ENCODE data around the gene DIO1.

DIO1 gene

DNA sequence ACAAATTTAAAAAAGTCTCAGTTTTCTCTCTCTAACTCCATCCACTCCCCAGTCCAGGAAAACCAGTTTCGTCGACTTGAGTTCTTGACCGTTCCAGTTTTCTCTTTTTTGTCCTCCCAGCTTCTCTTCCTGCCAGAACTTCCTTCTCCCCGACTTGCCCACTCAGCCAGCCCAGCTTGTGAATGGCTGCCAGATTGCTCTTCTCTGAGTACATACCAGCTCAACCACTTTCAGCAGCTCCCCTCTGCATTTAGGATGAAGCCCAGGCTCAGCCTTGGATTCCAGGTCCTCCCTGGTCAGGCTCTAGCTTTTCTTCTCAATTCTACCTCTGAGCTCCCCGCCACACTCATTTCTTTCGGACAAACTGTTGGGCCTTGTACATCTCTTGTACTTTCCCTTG is 1.4 kb downstream of the DIO1 start:
- DNase-seq = no peak

DNA sequence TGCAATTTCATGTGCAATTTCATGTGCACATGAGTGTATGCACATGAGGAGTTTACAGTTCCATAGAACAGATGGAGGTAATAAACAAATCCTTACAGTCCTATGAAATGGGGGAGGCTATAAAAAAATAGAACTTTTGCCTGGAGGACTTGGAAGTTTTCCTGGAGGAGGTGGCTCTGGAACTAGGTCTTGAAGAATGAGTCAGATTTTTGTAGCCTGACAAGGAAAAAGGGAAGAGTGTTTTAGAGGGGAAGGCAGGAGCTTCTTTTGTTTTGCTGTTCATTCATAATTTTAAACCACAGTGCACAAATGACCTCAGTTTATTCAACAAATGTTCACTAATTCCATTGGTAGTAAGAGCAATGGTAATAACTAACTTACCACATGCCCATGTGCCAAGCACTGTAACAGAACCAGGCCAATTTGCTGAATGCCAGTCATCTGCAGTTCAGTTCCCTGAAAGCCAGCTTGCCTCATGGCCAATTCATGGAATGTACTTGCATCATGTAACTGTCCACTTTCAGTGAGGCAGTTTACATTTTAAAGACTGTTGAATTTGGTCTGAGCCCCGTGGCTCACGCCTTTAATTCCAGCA is 2.7 kb downstream of the DIO1 start:
- DNase-seq = no peak

DNA sequence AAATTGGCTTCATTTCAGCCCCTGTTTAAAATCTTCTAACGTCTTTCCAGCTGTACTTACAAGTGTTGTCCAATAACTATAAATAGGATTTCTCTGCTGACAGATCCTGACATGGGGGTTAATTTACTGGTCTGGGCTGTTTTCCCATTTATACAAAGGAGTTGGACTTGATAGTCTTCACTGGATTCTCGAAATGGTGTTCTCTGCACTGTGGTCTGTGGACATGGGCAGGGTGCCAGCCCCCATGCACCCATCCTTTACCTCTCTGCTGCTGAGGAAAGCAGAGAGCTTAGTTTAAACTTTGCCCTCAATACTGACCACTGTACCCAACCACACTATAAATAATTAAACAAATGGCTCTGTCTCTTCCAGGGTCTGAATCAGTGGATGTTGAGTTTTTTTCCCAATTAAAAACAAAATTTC is 5.2 kb downstream of the DIO1 start:
- no peak for DNase-seq

DNA sequence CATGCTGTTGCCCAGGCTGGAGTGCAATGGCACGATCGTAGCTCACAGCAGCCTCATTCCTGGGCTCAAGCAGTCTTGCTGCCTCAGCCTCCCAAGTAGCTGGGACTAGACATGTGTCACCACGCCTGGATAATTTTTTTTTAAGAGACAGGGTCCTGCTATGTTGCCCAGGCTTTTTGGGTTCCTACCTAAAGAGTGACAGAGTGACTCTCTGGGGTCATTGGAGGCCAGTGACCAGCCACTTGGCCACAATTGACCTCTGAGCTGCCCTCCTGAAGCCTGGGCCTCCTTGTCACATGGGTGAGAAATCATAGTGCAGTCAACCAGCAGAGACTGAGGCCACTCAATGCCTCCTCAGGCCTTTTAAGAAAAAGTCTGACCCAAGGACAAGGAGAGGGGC is 5.7 kb downstream of the DIO1 start:
- no peak for DNase-seq

DNA sequence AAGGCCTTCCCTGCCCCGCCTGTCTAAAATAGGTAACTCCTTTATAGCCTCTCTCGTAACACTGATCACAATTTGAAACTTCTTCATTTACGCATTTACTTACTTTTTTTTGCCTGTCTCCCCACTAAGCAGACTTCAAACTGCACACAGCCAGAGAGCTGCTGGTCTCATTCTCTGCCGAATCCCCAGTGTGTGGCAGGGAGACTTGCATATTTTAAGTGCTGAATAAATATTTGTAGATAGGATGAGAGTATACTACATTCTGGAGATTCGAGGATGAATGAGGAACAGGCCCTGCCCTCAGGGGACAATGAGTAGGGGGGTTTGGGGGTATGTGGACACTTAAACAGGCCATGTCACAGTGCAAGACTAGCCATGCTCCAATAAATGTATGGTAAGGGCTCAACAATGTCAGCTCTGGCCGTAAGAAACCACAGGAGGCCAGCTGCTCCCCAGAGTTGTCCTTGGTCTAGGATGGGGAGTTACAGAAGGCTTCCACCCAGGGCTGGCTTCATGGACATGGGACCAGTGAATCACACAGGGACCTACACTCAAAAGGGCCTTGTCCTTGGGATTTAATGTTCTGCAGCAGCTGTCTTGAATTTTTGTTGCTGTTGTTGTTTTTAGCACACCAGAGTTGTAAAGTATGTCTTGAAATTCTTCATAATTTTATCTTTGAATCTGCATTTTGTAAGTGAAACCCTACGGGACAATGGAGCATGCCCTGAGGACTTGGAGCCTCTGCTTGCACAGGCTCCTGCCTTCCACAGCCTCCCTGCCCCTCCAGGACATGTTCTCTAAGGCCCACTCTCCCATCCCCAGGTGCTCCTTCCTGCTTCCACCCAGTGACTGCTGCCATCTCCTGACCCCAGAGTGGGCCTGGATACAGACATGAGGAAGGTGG is 8.5 kb downstream of the DIO1 start:
- no peak for DNase-seq

DNA sequence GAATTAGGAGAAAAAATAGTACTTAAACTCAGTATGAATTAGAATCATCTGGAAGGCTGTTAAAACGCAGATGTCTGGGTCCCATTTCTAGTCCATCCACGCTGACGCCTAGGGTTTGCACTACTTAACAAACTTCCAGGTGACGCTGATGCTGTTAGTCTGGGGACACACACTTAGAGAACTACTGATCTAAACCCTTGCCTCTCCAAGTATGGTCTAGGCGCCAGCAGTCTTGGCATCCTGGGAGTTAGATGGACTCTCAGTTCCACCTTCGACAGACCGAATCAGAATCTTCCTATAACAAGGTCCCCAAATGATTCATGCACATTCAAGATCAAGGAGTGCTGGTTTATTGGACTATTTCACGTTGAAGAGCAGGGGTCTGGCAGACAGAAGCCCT is 11.5 kb downstream of the DIO1 start:
- no peak for DNase-seq

DNA sequence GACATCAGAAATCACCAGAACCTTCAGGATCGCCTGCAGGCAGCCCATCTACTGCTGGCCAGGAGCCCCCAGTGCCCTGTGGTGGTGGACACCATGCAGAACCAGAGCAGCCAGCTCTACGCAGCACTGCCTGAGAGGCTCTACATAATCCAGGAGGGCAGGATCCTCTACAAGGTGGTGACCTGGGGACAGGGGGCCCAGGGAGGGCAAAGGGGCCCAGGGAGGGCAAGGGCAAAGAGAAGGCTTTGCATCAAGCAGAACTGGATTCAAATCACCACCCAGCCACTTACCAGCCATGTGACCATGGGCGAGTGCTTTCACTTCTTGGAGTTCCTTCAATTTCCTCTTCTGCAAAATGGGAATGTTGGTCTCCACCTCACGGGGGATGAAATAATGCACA is 12.1 kb downstream of the DIO1 start:
- no peak for DNase-seq

DNA sequence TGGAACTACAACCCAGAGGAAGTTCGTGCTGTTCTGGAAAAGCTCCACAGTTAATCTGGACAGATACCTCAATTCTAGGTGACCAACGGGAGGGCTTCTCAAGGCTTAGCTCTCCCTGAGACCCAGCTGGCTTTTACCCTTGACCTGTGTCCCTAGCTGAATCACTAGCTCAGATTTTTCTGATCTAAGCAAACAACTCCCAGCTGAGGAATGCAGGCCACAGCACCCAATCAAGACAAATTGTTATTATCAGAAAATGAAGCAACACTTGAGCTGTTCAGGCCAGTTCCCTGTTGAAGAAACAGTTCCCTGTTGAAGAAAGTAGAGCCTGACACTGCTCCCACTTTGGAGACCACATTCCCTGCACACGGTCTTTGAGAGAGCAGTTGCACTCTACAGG is 16.0 kb downstream of the DIO1 start:
- no peak for DNase-seq

DNA sequence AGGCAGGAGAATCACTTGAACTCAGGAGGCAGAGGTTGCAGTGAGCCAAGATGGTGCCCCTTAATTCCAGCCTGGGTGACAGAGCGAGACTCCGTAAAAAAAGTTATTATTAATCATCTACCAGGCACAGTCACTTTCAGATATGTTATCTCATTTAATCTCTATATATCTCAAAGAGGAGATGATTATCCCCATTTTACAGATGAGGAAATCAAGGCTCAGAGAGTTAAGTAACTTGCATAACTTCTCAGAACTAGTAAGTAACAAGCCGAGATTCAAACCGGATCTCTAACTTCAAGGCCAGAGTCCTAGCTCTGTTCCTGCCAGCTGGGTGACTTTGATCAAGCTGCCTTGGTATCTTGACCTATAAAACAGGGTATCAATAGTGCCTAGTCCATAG is 17.5 kb downstream of the DIO1 start:
- no peak for DNase-seq

DNA sequence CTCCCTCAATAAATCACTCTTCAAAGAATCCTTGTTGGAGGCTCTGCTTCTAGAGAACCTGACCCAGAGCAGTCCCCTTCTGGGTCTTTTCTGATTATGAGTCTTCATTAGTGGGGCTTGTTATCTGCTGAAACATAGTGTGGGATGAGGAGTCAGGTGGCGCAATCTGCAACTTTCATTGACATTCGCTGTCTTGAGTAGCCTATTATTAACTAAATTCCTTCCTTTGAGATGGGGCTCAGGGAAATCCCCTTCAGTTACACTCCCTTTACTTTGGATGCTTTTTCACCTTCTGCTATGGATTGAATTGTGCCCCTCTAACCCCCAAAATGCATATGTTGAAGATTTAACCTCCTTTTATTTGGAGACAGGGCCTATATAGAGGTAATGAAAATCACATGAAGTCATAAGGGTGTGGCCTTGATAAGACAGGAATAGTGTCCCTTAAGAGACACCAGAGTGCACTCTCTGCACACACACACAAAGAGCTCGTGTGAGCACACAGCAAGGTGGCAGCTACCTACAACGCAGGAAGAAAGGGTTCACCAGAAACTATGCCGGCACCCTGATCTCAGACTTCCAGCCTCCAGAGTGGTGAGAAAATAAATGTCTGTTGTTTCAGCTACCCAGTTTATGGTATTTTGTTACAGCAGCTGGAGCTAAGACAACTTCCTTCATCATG is 19.5 kb downstream of the DIO1 start:
- DNase-seq = no peak

DNA sequence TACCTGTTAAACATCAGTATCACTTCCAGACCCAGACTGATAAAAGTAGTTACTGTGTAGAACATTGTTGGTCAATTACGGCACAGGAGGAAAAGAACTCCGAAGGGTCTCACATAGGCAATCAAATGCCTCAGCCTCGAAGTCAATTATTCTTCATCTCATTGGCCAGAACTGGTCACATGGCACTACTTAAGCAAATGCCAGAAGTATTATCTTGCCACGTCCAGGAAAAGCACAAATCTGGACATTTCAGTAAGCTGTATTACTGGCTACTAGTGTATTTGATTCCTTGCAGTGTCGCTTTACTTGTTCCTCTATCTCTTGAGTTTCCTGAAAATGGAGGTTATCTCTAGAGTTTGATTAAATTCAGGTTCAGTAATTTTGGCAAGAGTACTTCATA is 24.4 kb downstream of the DIO1 start:
- no peak for DNase-seq

DNA sequence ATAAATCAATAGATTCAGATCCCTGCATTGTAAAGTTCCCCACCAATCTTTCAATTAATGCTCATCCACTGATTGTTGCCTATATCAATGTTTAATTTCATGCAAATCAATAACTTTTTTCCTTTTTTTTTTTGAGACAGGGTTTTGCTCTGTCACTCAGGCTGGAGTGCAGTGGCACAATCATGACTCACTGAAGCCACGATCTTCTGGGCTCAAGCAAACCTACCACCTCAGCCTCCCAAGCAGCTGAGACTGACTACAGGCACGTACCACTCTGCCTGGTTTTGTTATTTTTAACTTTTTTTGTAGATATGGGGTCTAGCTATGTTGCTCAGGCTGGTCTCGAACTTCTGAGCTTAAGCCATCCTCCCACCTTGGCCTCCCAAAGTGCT is 25.7 kb downstream of the DIO1 start:
- no peak for DNase-seq

DNA sequence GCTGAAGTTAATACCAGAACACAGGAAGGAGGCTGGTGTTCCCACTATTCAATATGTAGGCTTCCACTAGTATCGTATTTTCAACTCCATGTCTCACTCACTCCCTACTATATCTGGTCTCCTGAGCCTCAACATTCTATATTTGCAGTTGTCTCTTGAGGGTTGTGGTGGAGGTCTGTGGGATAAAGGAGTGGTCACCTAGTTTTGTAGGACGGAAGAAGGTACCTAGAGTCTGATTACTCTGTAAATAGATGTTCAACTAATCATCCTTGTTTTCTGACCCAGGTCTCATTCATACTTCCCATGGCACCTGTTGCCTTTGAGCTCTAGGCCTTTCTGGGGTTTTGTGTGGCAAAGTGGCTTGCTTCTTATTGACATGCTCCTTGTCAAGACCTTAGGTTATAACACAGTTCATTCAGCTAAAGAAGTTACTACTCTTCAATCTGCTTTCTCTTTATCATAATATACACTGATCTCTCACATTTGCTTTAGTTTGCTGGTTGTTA is 33.4 kb downstream of the DIO1 start:
- DNase-seq = no peak

DNA sequence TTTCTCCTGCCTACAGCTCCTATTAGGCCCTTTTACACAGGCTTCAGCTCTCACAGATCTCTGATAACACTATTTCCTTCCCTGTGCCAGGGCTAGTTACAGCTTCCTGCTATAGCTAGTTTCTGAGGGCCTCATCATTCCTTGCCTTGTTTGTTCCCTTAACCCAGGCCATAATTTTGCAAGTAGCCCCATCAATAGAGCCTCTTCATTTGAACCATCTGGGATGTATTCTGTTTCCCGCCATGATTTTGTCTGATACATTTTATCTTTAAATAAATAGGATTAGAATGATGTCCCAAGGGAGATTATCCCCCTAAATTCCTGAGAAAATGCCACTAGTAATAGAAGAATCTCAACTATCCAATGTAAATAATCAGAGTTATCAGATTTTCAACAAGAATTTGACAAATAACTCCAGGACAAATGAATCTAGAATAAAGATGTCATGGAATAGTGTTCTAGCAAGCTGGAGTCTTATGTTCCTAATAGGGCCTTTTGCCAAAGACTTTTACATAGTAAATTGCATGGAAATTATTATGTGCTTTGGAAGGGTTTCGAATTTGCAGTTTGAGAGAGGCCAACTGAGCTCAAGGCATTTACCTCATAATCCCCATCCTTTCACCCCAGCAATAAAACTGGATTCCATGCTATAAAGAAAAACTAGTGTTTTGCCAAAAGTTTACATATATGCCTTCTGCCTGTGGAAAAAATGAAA is 35.4 kb downstream of the DIO1 start:
- DNase-seq = no peak

DNA sequence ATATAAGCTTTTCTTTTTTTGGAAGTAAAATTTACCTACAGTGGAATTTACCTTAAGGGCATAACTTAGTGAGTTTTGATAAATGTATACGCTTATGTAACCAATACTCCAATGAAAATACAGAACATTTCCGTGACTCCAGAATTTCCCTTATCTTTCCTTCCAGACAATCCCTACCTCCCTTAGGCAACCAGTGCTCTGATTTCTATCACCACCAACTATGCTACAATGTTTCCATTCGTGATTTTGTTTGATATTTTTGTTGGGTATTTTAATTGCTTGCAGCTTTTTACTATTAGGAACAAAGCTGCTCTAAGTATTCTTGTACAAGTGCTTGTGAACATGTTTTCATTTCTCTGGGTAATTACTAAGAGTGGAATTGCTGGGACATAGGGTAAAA is 36.9 kb downstream of the DIO1 start:
- DNase-seq = no peak

DNA sequence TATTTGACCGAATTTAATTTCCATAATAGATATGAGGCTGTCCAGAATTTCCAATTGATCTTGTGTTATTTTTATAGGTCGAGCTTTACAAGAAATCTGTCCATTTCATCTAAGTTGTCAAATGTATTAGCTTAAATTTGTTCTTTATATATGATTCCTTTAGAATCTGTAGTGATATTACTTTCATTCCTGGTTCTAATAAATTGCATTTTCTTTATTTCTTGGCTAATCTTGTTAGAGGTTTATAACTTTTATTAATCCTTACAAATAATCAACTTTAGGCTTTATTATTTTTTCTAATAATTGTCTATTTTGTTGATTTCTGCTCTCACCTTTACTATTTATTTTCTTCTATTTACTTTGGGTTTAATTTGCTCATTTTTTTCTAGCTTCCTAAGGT is 37.5 kb downstream of the DIO1 start:
- DNase-seq = no peak

DNA sequence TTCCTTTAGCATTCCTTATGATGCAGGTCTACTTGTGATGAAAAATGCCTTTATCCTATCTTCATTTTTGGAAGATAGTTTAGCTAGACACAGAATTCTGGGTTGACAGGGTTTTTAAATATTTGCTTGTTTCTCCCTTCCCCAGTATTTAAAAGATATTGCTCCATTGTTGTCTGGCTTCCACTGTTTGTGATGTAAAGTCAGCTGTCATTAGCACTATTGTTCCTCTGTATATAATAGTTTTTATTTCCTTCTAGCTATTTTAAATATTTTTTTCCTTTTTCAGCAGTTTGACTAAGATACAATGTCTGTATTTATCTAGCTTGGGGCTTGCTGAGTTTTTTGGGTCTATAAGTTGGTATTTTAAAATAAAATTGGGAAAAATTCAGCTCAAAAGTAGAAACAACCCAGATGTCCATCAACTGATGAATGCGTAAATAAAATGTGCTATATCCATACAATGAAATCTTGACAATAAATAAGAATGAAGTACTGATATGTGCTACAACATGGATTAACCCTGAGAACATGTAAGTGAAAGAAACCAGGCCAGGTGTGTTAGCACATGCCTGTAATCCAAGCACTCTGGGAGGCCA is 40.3 kb downstream of the DIO1 start:
- no peak for DNase-seq

DNA sequence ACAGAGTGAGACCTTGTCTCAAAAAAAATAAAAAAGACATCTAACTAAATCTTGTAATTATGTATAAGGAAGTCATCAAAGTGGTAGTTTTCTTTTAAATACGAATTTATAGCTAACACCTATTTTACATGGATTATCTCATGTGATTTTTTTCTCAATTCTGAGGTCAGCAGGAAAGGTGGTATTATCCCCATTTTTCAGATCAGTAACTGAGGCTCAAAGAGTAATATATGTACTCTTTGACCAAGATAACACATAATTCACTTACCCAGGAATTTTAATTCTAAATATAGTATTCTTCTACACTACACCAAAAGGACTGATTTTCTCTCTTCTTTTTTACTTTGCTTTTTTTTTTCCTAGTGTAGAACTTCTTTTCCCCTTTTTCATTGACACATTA is 42.4 kb downstream of the DIO1 start:
- DNase-seq = no peak

DNA sequence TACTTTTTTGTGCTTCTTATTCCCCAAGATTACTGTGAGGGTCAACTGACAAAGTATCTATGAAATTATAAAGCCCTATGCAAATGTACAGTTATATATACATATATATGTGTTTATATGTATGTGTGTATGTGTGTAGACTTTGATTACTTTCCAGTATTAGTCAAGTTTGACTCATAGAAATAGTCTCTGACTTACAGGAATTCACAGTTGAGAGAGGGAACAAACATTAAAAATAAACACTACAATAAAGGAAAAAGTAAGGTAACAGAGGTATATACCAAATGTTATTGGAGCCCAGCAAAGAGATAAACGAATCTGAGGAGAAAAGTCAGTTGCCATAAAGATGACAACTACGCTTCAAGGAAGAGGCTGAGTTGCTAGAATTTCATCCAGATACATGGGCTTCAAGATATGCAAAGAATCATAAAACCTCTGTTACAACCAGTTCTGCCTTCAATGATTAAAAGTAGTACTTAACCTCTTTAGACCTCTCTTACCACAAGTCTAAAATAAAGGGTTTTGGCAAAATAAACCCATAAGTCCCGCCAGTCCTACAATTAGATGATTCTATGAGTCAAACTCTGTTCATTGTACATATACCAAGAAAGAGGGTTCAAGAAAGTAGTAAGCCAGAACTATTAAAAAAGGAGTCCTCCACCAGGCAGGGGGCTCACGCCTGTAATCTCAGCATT is 44.3 kb downstream of the DIO1 start:
- DNase-seq = no peak

DNA sequence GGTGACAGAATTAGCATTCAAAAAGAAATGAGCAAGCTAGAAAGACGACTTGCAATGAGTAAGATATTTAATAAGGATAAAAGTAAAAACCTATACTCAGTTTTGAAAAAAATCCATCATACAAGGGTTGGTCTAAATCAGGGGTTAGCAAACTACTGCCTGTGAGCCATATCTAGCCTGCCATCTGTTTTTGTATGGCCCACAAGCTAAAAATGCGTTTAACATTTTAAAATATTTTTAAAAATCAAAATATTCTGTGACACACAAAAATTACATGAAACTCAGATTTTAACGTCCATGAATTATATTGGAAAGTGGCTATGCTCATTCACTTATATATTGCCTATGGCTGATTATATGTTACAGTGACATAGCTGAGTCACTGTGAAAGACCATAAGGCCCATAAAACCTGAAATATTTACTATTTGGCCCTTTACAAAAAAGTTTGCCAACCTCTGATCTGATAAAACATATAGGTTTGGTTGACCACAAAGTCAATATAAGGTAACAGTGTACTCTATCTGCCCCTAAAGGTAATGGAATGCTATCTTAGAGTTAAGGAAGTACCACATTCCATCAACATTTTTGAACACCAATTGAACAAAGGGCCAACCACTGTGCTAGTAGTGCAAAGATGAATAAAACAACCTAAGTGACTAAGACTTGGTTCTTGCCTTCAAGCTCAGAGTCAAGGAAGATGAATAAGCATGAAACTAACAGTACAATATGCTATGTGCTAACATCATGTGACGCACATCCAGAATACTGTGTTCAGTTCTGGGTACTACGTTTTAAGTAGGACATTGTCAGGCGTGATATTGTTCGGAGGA is 48.4 kb downstream of the DIO1 start:
- DNase-seq = no peak

DNA sequence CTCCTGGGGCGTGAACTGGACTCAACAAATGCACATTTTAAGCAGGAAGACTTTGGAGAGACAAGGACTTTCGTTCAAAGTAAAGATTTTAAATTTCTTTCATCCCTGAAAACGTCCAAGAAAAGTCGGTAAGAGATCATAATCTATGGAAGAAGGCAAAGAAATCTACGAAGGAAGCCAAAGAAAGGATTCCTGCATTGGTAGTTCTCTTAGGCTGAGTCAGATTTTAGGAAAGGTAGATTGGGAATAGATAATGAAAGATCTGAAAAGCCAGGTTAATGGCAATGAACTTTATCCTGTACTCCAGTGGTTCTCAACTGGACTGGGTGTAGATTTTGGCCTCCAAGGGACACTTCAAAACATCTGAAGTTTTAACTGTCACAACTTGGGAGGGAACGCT is 49.1 kb downstream of the DIO1 start:
- no peak for DNase-seq
